Psoas muscle (tissue), 8 donors: ENCODE results near the gene CRB1. TPM values are rescaled to one million over a fixed set of nuclear protein-coding genes. Genes with fewer than 3 reads are reported as not detected.

ENCODE experiments used
- ATAC-seq, 4 donors: fragments of 200-7000 bp; cut with Tn5 transposase; one replicate each; pipeline ENCODE4 v1.9.1; 2020; ENCODE audit warnings: moderate library complexity in 3 of 4, mild to moderate bottlenecking in 2 of 4
- DNase-seq, 2 donors: peaks; one replicate each; pipeline ENCODE4 v3.0.0-alpha.2; 2020
- H3K27ac ChIP-seq: fragments of 200-600 bp; one replicate; pipeline ENCODE4 v1.8.0; 2022
- H3K27me3 ChIP-seq, 3 donors: fragments of 200-600 bp in 1 of 3; one replicate each; pipeline versions ENCODE4 v1.6.1 to v1.8.0; 2013 to 2022; ENCODE audit warnings: low read length in 2 of 3, mild to moderate bottlenecking in 2 of 3, moderate library complexity in 1 of 3; ENCODE audit not compliant: insufficient read depth in 3 of 3
- H3K36me3 ChIP-seq, 2 donors: fragments of 200-600 bp in 1 of 2; one replicate each; pipeline versions ENCODE4 v1.6.1 to v1.8.0; 2013 to 2022; ENCODE audit warnings: low read depth in 1 of 2, mild to moderate bottlenecking in 1 of 2, moderate library complexity in 1 of 2; ENCODE audit not compliant: insufficient read depth in 1 of 2
- H3K4me1 ChIP-seq: fragments of 200-600 bp; one replicate; pipeline ENCODE4 v1.8.0; 2022
- H3K4me3 ChIP-seq: fragments of 200-600 bp; one replicate; pipeline ENCODE4 v1.8.0; 2022; ENCODE audit warnings: mild to moderate bottlenecking
- H3K9me3 ChIP-seq: fragments of 200-600 bp; one replicate; pipeline ENCODE4 v1.8.0; 2022
- CTCF ChIP-seq: fragments of 200-600 bp; IDR thresholded peaks from one replicate; pipeline ENCODE4 v1.8.0; 2022; ENCODE audit warnings: antibody characterized with exemption
- WGBS, 3 donors: extraction: QIAGEN DNeasy Blood & Tissue Kit; methylation state at CpG; one replicate each; pipeline versions ENCODE4 v1.1.6 to v1.1.7; 2013; 5-methylcytosine and 5-hydroxymethylcytosine counted together
- intact Hi-C, 2 donors: fragments of 100-400 bp; cut with DNase I; formaldehyde crosslinking; loops; one replicate each; pipeline versions ENCODE4 v1.11.0 to v1.14.2; 2022
- polyA plus RNA-seq, 3 donors: library from polyadenylated mRNA; stranded (reverse); fragments of 200-250 nt; gene quantifications; one replicate each; pipeline ENCODE4 v1.2.3, GENCODE V29; 2013
- total RNA-seq, 4 donors: library from RNA; stranded (reverse); fragmentation: NEBNext Ultra II Directional in 2 of 4; extraction: Animal tissue kit (Norgen Biotek cat#: 25700) in 2 of 4; gene quantifications; one replicate each; pipeline versions ENCODE4 v1.2.1 to v1.2.4, GENCODE V29; 2021 to 2023
- donor health status: healthy with polysubstance abuse.
- donor health status: DM: no; HTN: no; CAD: no; lungs with moderate emphysema.
- donor health status: Bipolar disorder and iron deficiency.
- donor health status: healthy.
- donor health status: DM: yes; HTN: yes; CAD: no.
- donor health status: DM: no; HTN: no; CAD: no.
- donor health status: DM: no; HTN: no; CAD: no.
- donor health status: DM: yes; HTN: yes; CAD: no.

Gene CRB1
- total and polyA plus RNA-seq, 7 donors = 0.06 to 1.3 (median 0.77) TPM

GRCh38 chr1:197305925-197306324 lies 37.9 kb downstream of the CRB1 start:
- no peak for TF ChIP-seq CTCF
- Histone ChIP-seq H3K27ac (no peak overlapping the region), H3K4me3 (no peak overlapping the region), H3K36me3 (no peaks in the 10 kb centered on the region), H3K4me1 (no peaks in the 10 kb centered on the region), H3K27me3 (no peaks in the 10 kb centered on the region), H3K9me3 (no peaks in the 10 kb centered on the region)
- DNase-seq = no peak
- intact Hi-C loops = no loop called here
- 17 to 31% (median 23%) methylated on average over 2 of the region's 2 CpGs for WGBS, 3 donors
- no peak for ATAC-seq

GRCh38 chr1:197306381-197307062 lies 38.5 kb downstream of the CRB1 start:
- 67 to 74% (median 72%) methylated on average over 2 of the region's 2 CpGs for WGBS, 3 donors
- DNase-seq (no peak), ATAC-seq (no peak)
- Histone ChIP-seq H3K27me3 (no peaks in the 10 kb centered on the region), H3K36me3 (no peaks in the 10 kb centered on the region), H3K9me3 (no peaks in the 10 kb centered on the region), H3K27ac (no peak overlapping the region), H3K4me1 (no peaks in the 10 kb centered on the region), H3K4me3 (no peak overlapping the region)
- no peak for TF ChIP-seq CTCF
- intact Hi-C loops = no loop called here

- H3K4me1 ChIP-seq = no peaks in the 10 kb centered on the region
- ATAC-seq (no peak), DNase-seq (no peak)
- no peaks in the 10 kb centered on the region for H3K9me3 ChIP-seq
- TF ChIP-seq CTCF = no peak
- intact Hi-C loops = no loop called here
- no peaks in the 10 kb centered on the region for H3K36me3 ChIP-seq
- H3K4me3 ChIP-seq = no peak overlapping the region
- no peak overlapping the region for H3K27ac ChIP-seq
- no peaks in the 10 kb centered on the region for H3K27me3 ChIP-seq
Observed at GRCh38 chr1:197307136-197307535, 39.1 kb downstream of the CRB1 start.

GRCh38 chr1:197307551-197307950 lies 39.5 kb downstream of the CRB1 start:
- ATAC-seq = no peak
- DNase-seq = no peak
- intact Hi-C loops = no loop called here
- Histone ChIP-seq H3K4me1 (no peaks in the 10 kb centered on the region), H3K36me3 (no peaks in the 10 kb centered on the region), H3K27ac (no peak overlapping the region), H3K9me3 (no peaks in the 10 kb centered on the region), H3K27me3 (no peaks in the 10 kb centered on the region), H3K4me3 (no peak overlapping the region)
- 77 to 84% (median 80%) methylated on average over 3 of the region's 3 CpGs for whole genome bisulfite sequencing, 3 donors
- no peak for TF ChIP-seq CTCF

- Histone ChIP-seq H3K27me3 (no peaks in the 10 kb centered on the region), H3K27ac (no peak overlapping the region), H3K9me3 (no peaks in the 10 kb centered on the region), H3K4me3 (no peak overlapping the region), H3K4me1 (no peaks in the 10 kb centered on the region), H3K36me3 (no peaks in the 10 kb centered on the region)
- TF ChIP-seq CTCF = no peak
- intact Hi-C loops = no loop called here
- ATAC-seq = no peak
- WGBS, 3 donors = 80 to 88% (median 83%) methylated on average over 4 of the region's 4 CpGs
- DNase-seq = no peak
Observed at GRCh38 chr1:197311081-197311480, 43.0 kb downstream of the CRB1 start.
